HCT116 (cell line): ENCODE results near the gene USP32. TPM values are rescaled to one million over a fixed set of nuclear protein-coding genes. Genes with fewer than 3 reads are reported as not detected.

Experiments
- ATAC-seq: fragments of 200-7000 bp; cut with Tn5 transposase; 2 replicates; pipeline ENCODE4 v1.9.1; 2020; ENCODE audit warnings: mild to moderate bottlenecking, moderate library complexity
- BruUV-seq: library from RNA; stranded (reverse); fragments of 400-500 nt; replicated peaks from 2 replicates; lab custom pipeline; 2021; lab: Mats Ljungman, UMichigan
- CTCF ChIA-PET: fragments of 300-600 bp; sonication (Branson Sonifier 250); formaldehyde crosslinking; loops from one replicate; lab custom pipeline; 2021; ENCODE audit warnings: antibody characterized with exemption; lab: Charles Lee
- POLR2A ChIA-PET: fragments of 300-600, 350-600 bp; sonication (Branson Sonifier 250); formaldehyde crosslinking; loops from one replicate; lab custom pipeline; 2021; ENCODE audit warnings: antibody characterized with exemption; lab: Charles Lee
- RAD21 ChIA-PET, 2 experiments: fragments of 300-600 bp; sonication (Branson Sonifier 250); formaldehyde crosslinking; loops; one replicate each; lab custom pipeline; 2023; ENCODE audit warnings: low total read pairs in 2 of 2; ENCODE audit not compliant: uncharacterized antibody in 2 of 2, unreplicated experiment in 2 of 2, low non-redundant PET in 1 of 2; lab: Charles Lee
- DNase-seq: peaks from one replicate; pipeline ENCODE4 v3.0.0-alpha.2; 2010; ENCODE audit warnings: low read depth, low spot score
- H2AFZ ChIP-seq: fragments of 200-600 bp; shearing (Covaris generic), sonication (generic); 2 replicates; pipeline ENCODE4 v1.6.1; 2017; ENCODE audit warnings: low read depth, mixed run types, mixed read lengths, antibody characterized with exemption, low read length; ENCODE audit not compliant: poor library complexity, severe bottlenecking
- H3K27ac ChIP-seq: 2 replicates; pipeline ENCODE4 v1.5.1; 2012; ENCODE audit warnings: low read depth, low read length
- H3K27me3 ChIP-seq: fragments of 200-600 bp; sonication (generic); 2 replicates; pipeline ENCODE4 v1.6.1; 2016; ENCODE audit warnings: mixed run types, low read length, mixed read lengths; ENCODE audit not compliant: insufficient read depth
- H3K36me3 ChIP-seq, 2 experiments: fragments of 200-500 bp in 1 of 2; fragments of 200-600 bp in 1 of 2; sonication (Bioruptor generic) in 1 of 2; sonication (generic) in 1 of 2; 2 replicates each; pipeline versions ENCODE4 v1.5.1 to v1.6.1; 2014 to 2016; ENCODE audit warnings: low read length in 2 of 2, inconsistent platforms in 1 of 2, mixed read lengths in 1 of 2, mixed run types in 1 of 2; ENCODE audit not compliant: insufficient read depth in 2 of 2, control insufficient read depth in 1 of 2
- H3K4me1 ChIP-seq, 2 experiments: fragments of 200-600 bp in 1 of 2; sonication (generic) in 1 of 2; 2 replicates each; pipeline versions ENCODE4 v1.5.1 to v1.6.1; 2012 to 2017; ENCODE audit warnings: low read length in 2 of 2, inconsistent platforms in 1 of 2, mild to moderate bottlenecking in 1 of 2, mixed read lengths in 1 of 2, mixed run types in 1 of 2, moderate library complexity in 1 of 2; ENCODE audit not compliant: insufficient read depth in 2 of 2, control insufficient read depth in 1 of 2
- H3K4me2 ChIP-seq: fragments of 200-600 bp; sonication (generic); 2 replicates; pipeline ENCODE4 v1.6.1; 2017; ENCODE audit warnings: mixed run types, low read length, mixed read lengths
- H3K4me3 ChIP-seq, 2 experiments: fragments of 200-600 bp in 1 of 2; sonication (generic) in 1 of 2; replicated peaks in 1 of 2; 2 replicates each; pipeline ENCODE4 v1.5.1; 2011 to 2016; ENCODE audit warnings: low read length in 2 of 2, control low read depth in 1 of 2, low read depth in 1 of 2, mild to moderate bottlenecking in 1 of 2, mixed read lengths in 1 of 2, mixed run types in 1 of 2
- H3K79me2 ChIP-seq: fragments of 200-600 bp; sonication (generic); 2 replicates; pipeline ENCODE4 v1.6.1; 2017; ENCODE audit warnings: mild to moderate bottlenecking, mixed run types, low read length, moderate library complexity, mixed read lengths; ENCODE audit not compliant: insufficient read depth
- H3K9ac ChIP-seq: fragments of 200-600 bp; sonication (generic); 2 replicates; pipeline ENCODE4 v1.6.1; 2016; ENCODE audit warnings: low read length, mixed read lengths
- H3K9me2 ChIP-seq: fragments of 200-600 bp; sonication (generic), shearing (Covaris generic); 2 replicates; pipeline ENCODE4 v1.6.1; 2017; ENCODE audit warnings: mixed run types, mild to moderate bottlenecking, moderate library complexity; ENCODE audit not compliant: insufficient read depth
- H3K9me3 ChIP-seq, 2 experiments: fragments of 200-500 bp in 1 of 2; fragments of 200-600 bp in 1 of 2; sonication (Bioruptor generic) in 1 of 2; sonication (generic) in 1 of 2; 2 replicates each; pipeline ENCODE4 v1.6.1; 2014 to 2017; ENCODE audit warnings: low read length in 2 of 2, mixed read lengths in 2 of 2, inconsistent platforms in 1 of 2, low read depth in 1 of 2, mild to moderate bottlenecking in 1 of 2, mixed run types in 1 of 2, moderate library complexity in 1 of 2; ENCODE audit not compliant: control insufficient read depth in 1 of 2, insufficient read depth in 1 of 2
- H4K20me1 ChIP-seq: fragments of 200-600 bp; sonication (generic), shearing (Covaris generic); 2 replicates; pipeline ENCODE4 v1.6.1; 2017; ENCODE audit warnings: mixed run types, mild to moderate bottlenecking, moderate library complexity; ENCODE audit not compliant: insufficient read depth
- CBX3 ChIP-seq: IDR thresholded peaks from 2 replicates; pipeline ENCODE4 v1.6.1; 2012; ENCODE audit warnings: low read depth
- ELF1 ChIP-seq: IDR thresholded peaks from 2 replicates; pipeline ENCODE4 v1.6.1; 2012; ENCODE audit warnings: low read depth, borderline replicate concordance
- EZH2 ChIP-seq: fragments of 200-600 bp; sonication (generic); IDR thresholded peaks from 2 replicates; pipeline ENCODE4 v1.6.1; 2017; ENCODE audit warnings: antibody characterized with exemption, mixed run types
- EZH2phosphoT487 ChIP-seq: fragments of 200-600 bp; IDR thresholded peaks from 2 replicates; pipeline ENCODE4 v1.6.1; 2018; ENCODE audit warnings: antibody characterized with exemption, borderline replicate concordance
- FOSL1 ChIP-seq: IDR thresholded peaks from 2 replicates; pipeline ENCODE4 v1.6.1; 2012; ENCODE audit warnings: low read depth
- JUND ChIP-seq: IDR thresholded peaks from 2 replicates; pipeline ENCODE4 v1.6.1; 2012
- POLR2AphosphoS5 ChIP-seq: IDR thresholded peaks from 2 replicates; pipeline ENCODE4 v1.6.1; 2011; ENCODE audit warnings: mild to moderate bottlenecking, low read depth, low read length, moderate library complexity
- SIN3A ChIP-seq: IDR thresholded peaks from 2 replicates; pipeline ENCODE4 v1.6.1; 2012; ENCODE audit warnings: low read depth
- SP1 ChIP-seq: IDR thresholded peaks from 2 replicates; pipeline ENCODE4 v1.6.1; 2012; ENCODE audit warnings: low read depth
- SRF ChIP-seq: IDR thresholded peaks from 2 replicates; pipeline ENCODE4 v1.6.1; 2012; ENCODE audit warnings: low read depth
- TCF7L2 ChIP-seq: IDR thresholded peaks from 2 replicates; pipeline ENCODE4 v1.7.0; 2011; ENCODE audit warnings: borderline replicate concordance, inconsistent platforms; ENCODE audit not compliant: insufficient read depth, insufficient read length; ENCODE audit errors: extremely low read depth
- YY1 ChIP-seq: IDR thresholded peaks from 2 replicates; pipeline ENCODE4 v1.6.1; 2011; ENCODE audit warnings: low read length, low read depth, moderate library complexity, mild to moderate bottlenecking; ENCODE audit not compliant: insufficient replicate concordance; ENCODE audit errors: extremely low read depth
- ZFX ChIP-seq: fragments of 450-650 bp; IDR thresholded peaks from 2 replicates; pipeline ENCODE4 v1.6.1; 2017
- intact Hi-C: fragments of 100-400 bp; cut with micrococcal nuclease; formaldehyde crosslinking; loops from 2 replicates; pipeline ENCODE4 v1.10.0; 2022
- total RNA-seq: library from RNA; stranded (reverse); gene quantifications from one replicate; pipeline ENCODE4 v1.2.1, GENCODE V29; 2021; ENCODE audit not compliant: unreplicated experiment

Gene USP32
- total RNA-seq, 1 experiment from 2014 or later: 67.0 TPM

DNA sequence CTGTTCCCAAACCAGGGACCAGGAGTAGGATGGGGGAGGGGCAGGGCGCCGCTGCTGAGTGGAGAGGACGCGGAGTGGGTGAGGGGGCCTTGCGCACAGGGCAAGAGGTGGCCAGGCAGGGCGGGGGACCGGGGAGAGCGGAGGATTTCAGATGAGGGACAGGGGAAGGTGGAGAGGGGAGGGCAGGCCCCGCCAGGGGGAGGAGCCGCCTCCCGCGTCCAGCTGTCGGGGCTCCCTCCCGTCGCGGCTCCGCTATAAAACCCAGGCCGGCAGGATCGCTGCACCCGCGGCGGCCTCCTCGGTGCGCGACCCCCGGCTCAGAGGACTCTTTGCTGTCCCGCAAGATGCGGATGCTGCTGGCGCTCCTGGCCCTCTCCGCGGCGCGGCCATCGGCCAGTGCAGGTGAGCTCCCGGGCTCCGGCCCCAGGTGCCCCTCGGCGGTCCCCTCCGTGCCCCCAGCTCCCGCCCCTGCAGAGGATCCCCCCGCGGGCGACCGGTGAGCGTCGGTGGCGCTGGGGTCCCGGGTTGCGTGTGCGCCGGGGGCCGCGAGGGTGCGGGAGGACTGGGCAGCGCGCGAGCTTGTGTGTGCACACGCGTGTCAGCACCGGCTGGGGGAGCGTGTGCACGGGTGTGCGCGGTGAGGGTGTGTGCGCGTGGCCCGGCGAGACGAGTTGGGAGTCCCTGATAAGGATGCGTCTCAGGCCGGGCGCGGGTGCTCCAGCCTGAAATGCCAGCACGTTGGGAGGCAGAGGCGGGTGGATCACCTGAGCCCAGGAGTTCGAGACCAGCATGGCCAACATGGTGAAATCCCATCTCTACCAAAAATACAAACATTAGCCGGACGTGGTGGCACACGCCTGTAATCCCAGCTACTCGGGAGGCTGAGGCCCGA lies 242.0 kb downstream of the USP32 start, which contains the start of gene CA4:
CA4 (plus strand) TSS at position 283 of the 892 bp plus-strand sequence; CDS start at position 345, 62 bp downstream.
- H3K36me3 ChIP-seq: no peaks in the 10 kb centered on the region
- H3K4me3 ChIP-seq: no peak within 1 kb of the TSS
- intact Hi-C loops: loop anchor here (10.0 kb wide), 2 partner anchors 455 to 485 kb away; partner anchors contain the start of gene PPM1D
- H3K27me3 ChIP-seq: no peaks in the 10 kb centered on the region
- H2AFZ ChIP-seq: no peak within 1 kb of the TSS
- CTCF ChIA-PET: no interaction called here
- H3K9ac ChIP-seq: no peak within 1 kb of the TSS
- no peak within 1 kb of the TSS for H3K27ac ChIP-seq
- TF ChIP-seq SRF (no peak), SP1 (no peak), FOSL1 (no peak), YY1 (no peak), EZH2 (no peak), ZFX (no peak; the same call in 1 of the 2 replicates), TCF7L2 (no peak), SIN3A (no peak), ELF1 (no peak), JUND (no peak), EZH2phosphoT487 (no peak), POLR2AphosphoS5 (no peak), CBX3 (no peak)
- ATAC-seq (no peak), DNase-seq (no peak)
- H3K9me2 ChIP-seq: no peaks in the 10 kb centered on the region
- peaks cover 0 to 4% of the 10 kb centered on the region in 2 experiments; a peak in 1 of 4 replicates for H3K4me1 ChIP-seq
- BruUV-seq: no TSS peak
- H3K9me3 ChIP-seq: no peaks in the 10 kb centered on the region
- H3K79me2 ChIP-seq: no peaks in the 10 kb centered on the region
- no peaks in the 10 kb centered on the region for H4K20me1 ChIP-seq
- no peak within 1 kb of the TSS for H3K4me2 ChIP-seq
- POLR2A ChIA-PET: no interaction called here
- RAD21 ChIA-PET: interaction anchor here in 1 of 2 experiments (0.7 kb wide), 1 partner anchor 8 kb away, joined by 3 read pairs; no protein-coding TSS in a partner anchor
